ENCODE results near the gene GPX7.

GRCh38 chr1:52633291-52633754, 31.2 kb downstream of the GPX7 start:
- TF ChIP-seq POLR2A (IDR thresholded peaks at IDR 0.05; ENCODE audit: low read length) (no peak), GATA1 (IDR thresholded peaks at IDR 0.05; ENCODE audit: low read depth, low read length) (no peak)
